HepG2 (cell line): ENCODE data around the gene RPL23. TPM values are rescaled to one million over a fixed set of nuclear protein-coding genes. Genes with fewer than 3 reads are reported as not detected.
A peak's percentile ranks its signal among the peaks of the same experiment; 100 is the strongest.

ENCODE experiments used
- BRF2 ChIP-seq: sonication (generic); formaldehyde crosslinking; IDR thresholded peaks from 2 replicates; pipeline ENCODE4 v1.8.1; 2022; ENCODE audit warnings: mild to moderate bottlenecking, missing genetic modification reagents
- DMTF1 ChIP-seq: sonication (generic); formaldehyde crosslinking; IDR thresholded peaks from 2 replicates; pipeline ENCODE4 v1.4.0; 2020; ENCODE audit warnings: mild to moderate bottlenecking, missing genetic modification reagents
- FIP1L1 ChIP-seq: fragments of 200-400 bp; formaldehyde crosslinking; IDR thresholded peaks from 2 replicates; pipeline ENCODE4 v1.6.1; 2018; ENCODE audit warnings: low read depth, mild to moderate bottlenecking, low read length, moderate library complexity, borderline replicate concordance; ENCODE audit not compliant: insufficient read depth
- HES4 ChIP-seq: sonication (generic); formaldehyde crosslinking; IDR thresholded peaks from 2 replicates; pipeline ENCODE4 v1.9.0; 2021; ENCODE audit warnings: mild to moderate bottlenecking, missing genetic modification reagents, borderline replicate concordance
- HNRNPK ChIP-seq: fragments of 200-400 bp; formaldehyde crosslinking; IDR thresholded peaks from 2 replicates; pipeline ENCODE4 v1.6.1; 2018; ENCODE audit warnings: low read length, low read depth, moderate library complexity, mild to moderate bottlenecking; ENCODE audit not compliant: poor library complexity, severe bottlenecking
- KAT8 ChIP-seq: IDR thresholded peaks from 2 replicates; pipeline ENCODE4 v1.6.1; 2016; ENCODE audit warnings: missing genetic modification reagents, missing compliant biosample characterization
- MED1 ChIP-seq: sonication (generic); formaldehyde crosslinking; IDR thresholded peaks from 2 replicates; pipeline ENCODE4 v1.4.0; 2020; ENCODE audit warnings: missing genetic modification reagents
- MEIS2 ChIP-seq: sonication (generic); formaldehyde crosslinking; IDR thresholded peaks from 2 replicates; pipeline ENCODE4 v1.9.0; 2021; ENCODE audit warnings: mild to moderate bottlenecking, missing genetic modification reagents
- MYNN ChIP-seq: sonication (generic); formaldehyde crosslinking; IDR thresholded peaks from 2 replicates; pipeline ENCODE4 v1.4.0; 2020; ENCODE audit warnings: mild to moderate bottlenecking, low read depth, missing genetic modification reagents
- NFKB2 ChIP-seq: sonication (generic); formaldehyde crosslinking; IDR thresholded peaks from 2 replicates; pipeline ENCODE4 v1.4.0; 2020; ENCODE audit warnings: missing genetic modification reagents, borderline replicate concordance
- PATZ1 ChIP-seq: sonication (generic); formaldehyde crosslinking; IDR thresholded peaks from 2 replicates; pipeline ENCODE4 v1.4.0; 2020; ENCODE audit warnings: missing genetic modification reagents
- PTBP1 ChIP-seq: fragments of 200-400 bp; formaldehyde crosslinking; IDR thresholded peaks from 2 replicates; pipeline ENCODE4 v1.6.1; 2018; ENCODE audit warnings: low read length, low read depth; ENCODE audit not compliant: poor library complexity, severe bottlenecking
- SYNCRIP ChIP-seq: fragments of 200-400 bp; formaldehyde crosslinking; IDR thresholded peaks from 2 replicates; pipeline ENCODE4 v1.6.1; 2018; ENCODE audit warnings: mild to moderate bottlenecking, low read depth, low read length; ENCODE audit not compliant: insufficient read depth
- TEF ChIP-seq: sonication (generic); formaldehyde crosslinking; IDR thresholded peaks from 2 replicates; pipeline ENCODE4 v1.5.0; 2020; ENCODE audit warnings: missing genetic modification reagents
- XBP1 ChIP-seq: sonication (generic); formaldehyde crosslinking; IDR thresholded peaks from 2 replicates; pipeline ENCODE4 v1.5.0; 2020; ENCODE audit warnings: missing genetic modification reagents
- ZBTB7B ChIP-seq: sonication (generic); formaldehyde crosslinking; IDR thresholded peaks from 2 replicates; pipeline ENCODE4 v1.4.0; 2020; ENCODE audit warnings: missing genetic modification reagents
- ZEB1 ChIP-seq: IDR thresholded peaks from 2 replicates; pipeline ENCODE4 v1.6.1; 2012; ENCODE audit warnings: mild to moderate bottlenecking, low read depth, inconsistent platforms; ENCODE audit not compliant: insufficient replicate concordance
- ZNF460 ChIP-seq: sonication (generic); formaldehyde crosslinking; IDR thresholded peaks from 2 replicates; pipeline ENCODE4 v1.5.1; 2020; ENCODE audit warnings: missing genetic modification reagents, mild to moderate bottlenecking, borderline replicate concordance
- ZNF576 ChIP-seq: sonication (generic); formaldehyde crosslinking; IDR thresholded peaks from 2 replicates; pipeline ENCODE4 v1.4.0; 2020; ENCODE audit warnings: mild to moderate bottlenecking, missing genetic modification reagents
- ZNF674 ChIP-seq: sonication (generic); formaldehyde crosslinking; IDR thresholded peaks from 2 replicates; pipeline ENCODE4 v1.5.0; 2020; ENCODE audit warnings: low read depth, mild to moderate bottlenecking, missing genetic modification reagents
- ZNF747 ChIP-seq: sonication (generic); formaldehyde crosslinking; IDR thresholded peaks from 2 replicates; pipeline ENCODE4 v1.8.1; 2023; ENCODE audit warnings: missing genetic modification reagents, mild to moderate bottlenecking, borderline replicate concordance
- ZNF75D ChIP-seq: sonication (generic); formaldehyde crosslinking; IDR thresholded peaks from 2 replicates; pipeline ENCODE4 v1.8.1; 2023; ENCODE audit warnings: missing genetic modification reagents, mild to moderate bottlenecking, borderline replicate concordance
- ZNF883 ChIP-seq: sonication (generic); formaldehyde crosslinking; IDR thresholded peaks from 2 replicates; pipeline ENCODE4 v1.5.1; 2020; ENCODE audit warnings: mild to moderate bottlenecking, missing genetic modification reagents; ENCODE audit errors: not compliant biosample characterization
- polyA plus RNA-seq, 8 experiments: library from polyadenylated mRNA; depleted of rRNA in 3 of 8; stranded (reverse) in 7 of 8; unstranded in 1 of 8; fragments of >200 nt; fragmentation: Illumina TruSeq in 4 of 8; extraction: Trizol in 4 of 8; gene quantifications; 2 replicates each; pipeline versions ENCODE4 v1.2.1 to v1.2.3, GENCODE V29; 2011 to 2016; ENCODE audit warnings: low read depth in 4 of 8, missing spikeins in 1 of 8, mixed read lengths in 1 of 8; ENCODE audit not compliant: insufficient read depth in 1 of 8
- total RNA-seq, 5 experiments: library from RNA; depleted of rRNA; stranded (reverse); fragments of >200 nt; fragmentation: Illumina TruSeq; extraction: Trizol; gene quantifications; 2 replicates each; pipeline ENCODE4 v1.2.3, GENCODE V29; 2016; ENCODE audit warnings: low read depth in 1 of 5

Gene RPL23
- total and polyA plus RNA-seq, 2 of the 13 experiments (the other 11 are each of a cell fraction or from before 2014, with no cell fraction given), result 2,790 to 4,860 TPM

- TF ChIP-seq TEF (CRISPR knock-in tag), result no peak
- no peak for TF ChIP-seq ZNF576 (CRISPR knock-in tag)
- TF ChIP-seq NFKB2, result peak; percentile 53; the same call in 1 of the 2 replicates
- peak; percentile 76 for TF ChIP-seq ZBTB7B
- TF ChIP-seq ZNF747 (CRISPR knock-in tag), result no peak; the same call in 1 of the 2 replicates
- peak; percentile 95 for TF ChIP-seq PATZ1 (CRISPR knock-in tag)
- no peak for TF ChIP-seq XBP1 (CRISPR knock-in tag)
- TF ChIP-seq MYNN (CRISPR knock-in tag), result no peak
- TF ChIP-seq ZNF75D (CRISPR knock-in tag), result no peak
- no peak for TF ChIP-seq ZEB1
- TF ChIP-seq BRF2 (CRISPR knock-in tag), result no peak
- TF ChIP-seq SYNCRIP, result no peak
- no peak; the same call in 1 of the 2 replicates for TF ChIP-seq ZNF460 (CRISPR knock-in tag)
- TF ChIP-seq HES4 (CRISPR knock-in tag), result no peak
- TF ChIP-seq KAT8 (CRISPR knock-in tag), result peak; percentile 81
- no peak for TF ChIP-seq DMTF1 (CRISPR knock-in tag)
- no peak for TF ChIP-seq ZNF674 (CRISPR knock-in tag)
- no peak for TF ChIP-seq ZNF883 (CRISPR knock-in tag)
- TF ChIP-seq MED1 (CRISPR knock-in tag), result peak; percentile 90
- TF ChIP-seq MEIS2 (CRISPR knock-in tag), result peak; percentile 71; the same call in 1 of the 2 replicates
- TF ChIP-seq HNRNPK, result no peak
- no peak for TF ChIP-seq PTBP1
- TF ChIP-seq FIP1L1, result no peak
Measured at GRCh38 chr17:38871247-38872015, 17.9 kb upstream of the RPL23 start (continued).
